ENCODE results near the gene MYO6.

DNA sequence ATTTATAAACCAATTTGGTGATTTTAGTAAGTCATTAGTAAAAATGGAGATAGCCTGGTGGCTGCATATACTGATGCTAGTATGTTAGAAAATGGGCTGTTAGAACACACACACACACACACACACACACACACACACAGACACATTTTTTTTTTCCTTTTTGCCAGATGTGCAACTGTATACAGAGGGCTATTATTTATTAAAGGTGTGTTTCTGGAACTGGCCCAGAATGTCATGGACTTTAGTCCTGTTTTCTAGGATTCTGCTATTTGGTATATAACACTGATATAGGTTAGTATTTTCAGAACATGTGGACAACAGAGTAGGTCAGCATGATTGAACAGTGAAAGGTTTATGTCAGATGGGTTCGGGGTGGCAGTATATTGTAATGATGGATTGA lies 12.4 kb downstream of the MYO6 start:
- TF ChIP-seq, protein P1, sequence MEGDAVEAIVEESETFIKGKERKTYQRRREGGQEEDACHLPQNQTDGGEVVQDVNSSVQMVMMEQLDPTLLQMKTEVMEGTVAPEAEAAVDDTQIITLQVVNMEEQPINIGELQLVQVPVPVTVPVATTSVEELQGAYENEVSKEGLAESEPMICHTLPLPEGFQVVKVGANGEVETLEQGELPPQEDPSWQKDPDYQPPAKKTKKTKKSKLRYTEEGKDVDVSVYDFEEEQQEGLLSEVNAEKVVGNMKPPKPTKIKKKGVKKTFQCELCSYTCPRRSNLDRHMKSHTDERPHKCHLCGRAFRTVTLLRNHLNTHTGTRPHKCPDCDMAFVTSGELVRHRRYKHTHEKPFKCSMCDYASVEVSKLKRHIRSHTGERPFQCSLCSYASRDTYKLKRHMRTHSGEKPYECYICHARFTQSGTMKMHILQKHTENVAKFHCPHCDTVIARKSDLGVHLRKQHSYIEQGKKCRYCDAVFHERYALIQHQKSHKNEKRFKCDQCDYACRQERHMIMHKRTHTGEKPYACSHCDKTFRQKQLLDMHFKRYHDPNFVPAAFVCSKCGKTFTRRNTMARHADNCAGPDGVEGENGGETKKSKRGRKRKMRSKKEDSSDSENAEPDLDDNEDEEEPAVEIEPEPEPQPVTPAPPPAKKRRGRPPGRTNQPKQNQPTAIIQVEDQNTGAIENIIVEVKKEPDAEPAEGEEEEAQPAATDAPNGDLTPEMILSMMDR (IDR thresholded peaks at IDR 0.05) = no peak
- TF ChIP-seq POLR2A (IDR thresholded peaks at IDR 0.05) (no peak), EP300 (IDR thresholded peaks at IDR 0.05; ENCODE audit: low read depth) (no peak)
